CD14-positive monocyte (primary cell): ENCODE results near the gene NR2F2. TPM values are rescaled to one million over a fixed set of nuclear protein-coding genes. Genes with fewer than 3 reads are reported as not detected.

Source experiments
- DNase-seq, 3 donors: peaks; one replicate each; pipeline ENCODE4 v3.0.0-alpha.2; 2011 to 2022
- H2AFZ ChIP-seq: 2 replicates; pipeline ENCODE4 v1.6.0; 2012; ENCODE audit warnings: mild to moderate bottlenecking, low read depth, low read length, inconsistent platforms; ENCODE audit not compliant: insufficient read depth, poor library complexity, severe bottlenecking
- H3K27ac ChIP-seq, 2 donors: 1 replicate in 1 of 2; 2 replicates in 1 of 2; pipeline ENCODE4 v1.5.1; 2012 to 2013; ENCODE audit warnings: low read length in 2 of 2, control low read depth in 1 of 2, inconsistent platforms in 1 of 2, low read depth in 1 of 2, mild to moderate bottlenecking in 1 of 2
- H3K27me3 ChIP-seq, 2 donors: one replicate each; pipeline versions ENCODE4 v1.6.0 to v1.6.1; 2011 to 2013; ENCODE audit warnings: low read length in 2 of 2; ENCODE audit not compliant: control insufficient read depth in 2 of 2, insufficient read depth in 2 of 2
- H3K36me3 ChIP-seq, 2 donors: replicated peaks in 1 of 2; 1 replicate in 1 of 2; 2 replicates in 1 of 2; pipeline versions ENCODE4 v1.5.1 to v1.6.1; 2012 to 2013; ENCODE audit warnings: low read length in 2 of 2, control low read depth in 1 of 2, inconsistent platforms in 1 of 2, mild to moderate bottlenecking in 1 of 2; ENCODE audit not compliant: insufficient read depth in 2 of 2, control insufficient read depth in 1 of 2
- H3K4me1 ChIP-seq, 2 donors: 1 replicate in 1 of 2; 2 replicates in 1 of 2; pipeline versions ENCODE4 v1.5.1 to v1.6.1; 2012 to 2013; ENCODE audit warnings: low read length in 2 of 2, control low read depth in 1 of 2, inconsistent platforms in 1 of 2, mild to moderate bottlenecking in 1 of 2, moderate library complexity in 1 of 2; ENCODE audit not compliant: insufficient read depth in 2 of 2, control insufficient read depth in 1 of 2
- H3K4me2 ChIP-seq: replicated peaks from 2 replicates; pipeline ENCODE3; 2012; ENCODE audit warnings: low read length, moderate library complexity, mild to moderate bottlenecking; ENCODE audit not compliant: poor library complexity, severe bottlenecking; ENCODE audit errors: extremely low read depth
- H3K4me3 ChIP-seq, 3 experiments: fragments of 200-600 bp in 1 of 3; sonication (generic) in 1 of 3; replicated peaks in 1 of 3; 1 replicate in 2 of 3; 2 replicates in 1 of 3; pipeline ENCODE4 v1.5.1; 2011 to 2013; ENCODE audit warnings: low read length in 3 of 3, mild to moderate bottlenecking in 3 of 3, control low read depth in 2 of 3, low read depth in 2 of 3, inconsistent platforms in 1 of 3, moderate library complexity in 1 of 3
- H3K79me2 ChIP-seq: 2 replicates; pipeline ENCODE4 v1.6.0; 2012; ENCODE audit warnings: mild to moderate bottlenecking, control low read depth, inconsistent platforms, low read length, moderate library complexity; ENCODE audit not compliant: insufficient read depth
- H3K9ac ChIP-seq: 2 replicates; pipeline ENCODE4 v1.6.0; 2017; ENCODE audit warnings: low read length, mild to moderate bottlenecking; ENCODE audit not compliant: insufficient read depth, poor library complexity, severe bottlenecking
- H3K9me3 ChIP-seq, 2 donors: replicated peaks in 1 of 2; 1 replicate in 1 of 2; 2 replicates in 1 of 2; pipeline versions ENCODE4 v1.5.1 to v1.6.1; 2012 to 2013; ENCODE audit warnings: low read length in 2 of 2, control low read depth in 1 of 2; ENCODE audit not compliant: control insufficient read depth in 1 of 2, insufficient read depth in 1 of 2
- H4K20me1 ChIP-seq: 2 replicates; pipeline ENCODE4 v1.6.0; 2012; ENCODE audit warnings: mild to moderate bottlenecking, low read length, control low read depth, moderate library complexity; ENCODE audit not compliant: insufficient read depth
- H3K27ac Mint-ChIP-seq, 7 donors: one replicate each; pipeline ENCODE4 v1.8.0; 2020; ENCODE audit warnings: mild to moderate bottlenecking in 7 of 7, mixed read lengths in 7 of 7, moderate library complexity in 6 of 7, inconsistent platforms in 2 of 7
- H3K27me3 Mint-ChIP-seq, 3 donors: one replicate each; pipeline ENCODE4 v1.8.0; 2021 to 2022; ENCODE audit warnings: low read depth in 3 of 3, mild to moderate bottlenecking in 3 of 3, mixed read lengths in 3 of 3, moderate library complexity in 3 of 3, inconsistent platforms in 1 of 3
- H3K36me3 Mint-ChIP-seq, 2 donors: one replicate each; pipeline ENCODE4 v1.8.0; 2020; ENCODE audit warnings: mixed read lengths in 2 of 2, inconsistent platforms in 1 of 2, mild to moderate bottlenecking in 1 of 2
- H3K4me1 Mint-ChIP-seq: one replicate; pipeline ENCODE4 v1.8.0; 2020; ENCODE audit warnings: mild to moderate bottlenecking, mixed read lengths
- H3K4me3 Mint-ChIP-seq, 2 donors: one replicate each; pipeline ENCODE4 v1.8.0; 2020; ENCODE audit warnings: mild to moderate bottlenecking in 2 of 2, mixed read lengths in 2 of 2, moderate library complexity in 1 of 2
- H3K9me3 Mint-ChIP-seq, 7 donors: one replicate each; pipeline ENCODE4 v1.8.0; 2020 to 2022; ENCODE audit warnings: mixed read lengths in 7 of 7, mild to moderate bottlenecking in 6 of 7, moderate library complexity in 6 of 7, inconsistent platforms in 2 of 7
- WGBS: methylation state at CpG from one replicate; pipeline ENCODE4 v1.1.5; 2013; ENCODE audit warnings: missing lambda C conversion rate; ENCODE audit not compliant: insufficient coverage; 5-methylcytosine and 5-hydroxymethylcytosine counted together
- intact Hi-C, 2 donors: fragments of 100-400 bp; cut with micrococcal nuclease; formaldehyde crosslinking; loops; one replicate each; pipeline versions ENCODE4 v1.15.0 to v1.15.1; 2023
- polyA plus RNA-seq, 3 donors: library from polyadenylated mRNA; depleted of rRNA in 1 of 3; unstranded in 2 of 3; stranded (reverse) in 1 of 3; fragments of 300-500 nt in 2 of 3; fragments of >200 nt in 1 of 3; fragmentation: Illumina TruSeq in 2 of 3; gene quantifications; 1 replicate in 2 of 3; 2 replicates in 1 of 3; pipeline ENCODE4 v1.2.3, GENCODE V29; 2012 to 2021
- TF ChIP-seq, protein P1 (sequence below): fragments of 200-600 bp; IDR thresholded peaks from one replicate; pipeline ENCODE4 v1.8.0; 2022; ENCODE audit warnings: antibody characterized with exemption, mild to moderate bottlenecking

Gene NR2F2
- polyA plus RNA-seq, 3 donors: not detected

DNA sequence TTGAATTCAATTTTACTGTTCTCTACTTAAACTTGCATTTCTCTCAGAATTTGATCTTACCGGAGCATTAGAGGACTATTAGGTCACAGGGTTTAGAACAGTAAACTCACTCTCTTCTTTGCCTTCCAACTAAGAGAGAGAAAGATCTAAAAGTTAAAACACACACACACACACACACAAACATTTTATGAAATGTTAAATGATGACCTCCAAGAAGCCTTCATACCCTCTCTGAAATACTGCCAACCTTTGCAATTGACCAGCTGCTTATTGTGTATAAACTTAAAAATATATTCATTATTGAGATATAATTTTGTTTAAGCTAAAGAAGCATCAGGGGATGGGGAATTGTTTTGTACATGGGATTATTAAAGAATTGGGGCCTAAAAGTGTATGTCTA, 15.5 kb upstream of the NR2F2 start:
- no peaks in the 10 kb centered on the region for H3K9me3 Mint-ChIP-seq
- no peaks in the 10 kb centered on the region for H3K4me1 Mint-ChIP-seq
- no CpG with 5 or more reads among the region's 1 CpG for WGBS
- no peak overlapping the region for H2AFZ ChIP-seq
- H3K4me3 Mint-ChIP-seq: no peak overlapping the region
- no peak overlapping the region for H3K27ac ChIP-seq
- no peaks in the 10 kb centered on the region for H3K9me3 ChIP-seq
- TF ChIP-seq, protein P1, sequence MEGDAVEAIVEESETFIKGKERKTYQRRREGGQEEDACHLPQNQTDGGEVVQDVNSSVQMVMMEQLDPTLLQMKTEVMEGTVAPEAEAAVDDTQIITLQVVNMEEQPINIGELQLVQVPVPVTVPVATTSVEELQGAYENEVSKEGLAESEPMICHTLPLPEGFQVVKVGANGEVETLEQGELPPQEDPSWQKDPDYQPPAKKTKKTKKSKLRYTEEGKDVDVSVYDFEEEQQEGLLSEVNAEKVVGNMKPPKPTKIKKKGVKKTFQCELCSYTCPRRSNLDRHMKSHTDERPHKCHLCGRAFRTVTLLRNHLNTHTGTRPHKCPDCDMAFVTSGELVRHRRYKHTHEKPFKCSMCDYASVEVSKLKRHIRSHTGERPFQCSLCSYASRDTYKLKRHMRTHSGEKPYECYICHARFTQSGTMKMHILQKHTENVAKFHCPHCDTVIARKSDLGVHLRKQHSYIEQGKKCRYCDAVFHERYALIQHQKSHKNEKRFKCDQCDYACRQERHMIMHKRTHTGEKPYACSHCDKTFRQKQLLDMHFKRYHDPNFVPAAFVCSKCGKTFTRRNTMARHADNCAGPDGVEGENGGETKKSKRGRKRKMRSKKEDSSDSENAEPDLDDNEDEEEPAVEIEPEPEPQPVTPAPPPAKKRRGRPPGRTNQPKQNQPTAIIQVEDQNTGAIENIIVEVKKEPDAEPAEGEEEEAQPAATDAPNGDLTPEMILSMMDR: no peak
- DNase-seq: no peak
- no peaks in the 10 kb centered on the region for H3K36me3 Mint-ChIP-seq
- H3K4me2 ChIP-seq: no peak overlapping the region
- H3K27ac Mint-ChIP-seq: no peak overlapping the region
- peaks cover 25 to 45% (median 27%) of the 10 kb centered on the region in 3 donors for H3K27me3 Mint-ChIP-seq
- peaks cover 12 to 41% of the 10 kb centered on the region in 2 donors for H3K27me3 ChIP-seq
- no peaks in the 10 kb centered on the region for H4K20me1 ChIP-seq
- no peak overlapping the region for H3K9ac ChIP-seq
- intact Hi-C loops: no loop called here
- no peaks in the 10 kb centered on the region for H3K4me1 ChIP-seq
- no peaks in the 10 kb centered on the region for H3K79me2 ChIP-seq
- no peak overlapping the region for H3K4me3 ChIP-seq
- no peaks in the 10 kb centered on the region for H3K36me3 ChIP-seq

DNA sequence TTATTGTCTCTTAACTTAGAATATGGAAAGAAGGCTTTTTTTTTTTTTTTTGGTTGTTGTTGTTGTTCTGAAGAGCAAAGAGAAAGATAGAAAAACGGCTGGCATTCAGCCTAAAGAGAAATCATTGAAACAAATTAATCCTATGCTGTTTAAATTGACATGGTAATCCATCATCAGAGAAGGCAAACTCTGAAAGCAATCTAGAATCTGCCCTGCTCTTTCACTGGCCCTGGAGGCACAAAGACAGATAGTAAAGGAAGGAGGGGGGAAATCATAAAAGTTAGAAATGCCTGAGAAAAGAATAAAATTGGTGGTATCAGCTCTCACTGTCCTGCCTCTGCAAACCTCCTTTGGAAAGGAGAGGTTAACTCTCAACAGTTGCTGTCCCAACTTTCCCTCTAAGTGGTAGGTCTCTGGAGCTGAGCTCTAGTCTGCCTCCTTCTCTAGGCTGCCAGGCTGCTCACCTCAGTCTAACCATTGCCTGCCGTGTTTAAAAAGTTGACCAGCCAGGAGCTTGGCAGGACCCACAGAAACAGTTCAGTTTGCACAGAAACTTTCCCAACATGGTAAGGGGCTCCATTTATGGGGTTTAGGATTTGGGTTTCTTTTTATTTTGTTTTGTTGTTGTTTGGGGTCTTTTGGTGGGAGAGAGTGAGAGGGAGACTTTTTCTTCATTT, 13.4 kb upstream of the NR2F2 start:
- H3K27me3 Mint-ChIP-seq: peaks cover 41 to 62% (median 48%) of the 10 kb centered on the region in 3 donors

More for the DNA sequence above, 13.4 kb upstream of the NR2F2 start:
- Histone ChIP-seq H3K27ac (no peak overlapping the region), H3K27me3 (peaks cover 30 to 62% of the 10 kb centered on the region in 2 donors), H3K4me3 (no peak overlapping the region), H4K20me1 (no peaks in the 10 kb centered on the region), H3K36me3 (no peaks in the 10 kb centered on the region), H3K9ac (no peak overlapping the region), H3K4me1 (no peaks in the 10 kb centered on the region), H3K4me2 (no peak overlapping the region), H2AFZ (no peak overlapping the region), H3K9me3 (peaks cover 0 to 10% of the 10 kb centered on the region in 2 donors), H3K79me2 (no peaks in the 10 kb centered on the region)
- 20% methylated on average over 1 of the region's 2 CpGs for WGBS
- H3K9me3 Mint-ChIP-seq: peaks cover 0 to 10% (median 0%) of the 10 kb centered on the region in 7 donors
- H3K36me3 Mint-ChIP-seq: no peaks in the 10 kb centered on the region
- intact Hi-C loops: no loop called here
- no peak for DNase-seq
- TF ChIP-seq, protein P1: no peak
- H3K27ac Mint-ChIP-seq: no peak overlapping the region
- H3K4me1 Mint-ChIP-seq: no peaks in the 10 kb centered on the region
- peak overlapping the region in 1 of 2 donors; percentile 40 for H3K4me3 Mint-ChIP-seq
